ENCODE results near the gene MAP2. TPM values are rescaled to one million over a fixed set of nuclear protein-coding genes. Genes with fewer than 3 reads are reported as not detected.
"Not testable (repeated sequence)": the region's sequence is repeated elsewhere in the genome, so short reads cannot be mapped to it uniquely, and the experiment has no call there.

Gene MAP2
- total RNA-seq, 2 experiments from 2014 or later: not detected

- Mint-ChIP-seq H3K36me3 (ENCODE audit: low read depth) (no peaks in the 10 kb centered on the region), H3K27ac (no peak overlapping the region), H3K4me3 (no peak overlapping the region), H3K4me1 (ENCODE audit: low read depth) (no peaks in the 10 kb centered on the region), H3K27me3 (ENCODE audit: low read depth) (no peaks in the 10 kb centered on the region), H3K9me3 (ENCODE audit: insufficient read depth) (no peaks in the 10 kb centered on the region)
- ChIA-PET POLR2A (no interaction called here), CTCF (no interaction called here)
- DNase-seq (no peak), ATAC-seq (no peak)
Observed at GRCh38 chr2:209591021-209591420, 167.2 kb downstream of the MAP2 start.

DNA sequence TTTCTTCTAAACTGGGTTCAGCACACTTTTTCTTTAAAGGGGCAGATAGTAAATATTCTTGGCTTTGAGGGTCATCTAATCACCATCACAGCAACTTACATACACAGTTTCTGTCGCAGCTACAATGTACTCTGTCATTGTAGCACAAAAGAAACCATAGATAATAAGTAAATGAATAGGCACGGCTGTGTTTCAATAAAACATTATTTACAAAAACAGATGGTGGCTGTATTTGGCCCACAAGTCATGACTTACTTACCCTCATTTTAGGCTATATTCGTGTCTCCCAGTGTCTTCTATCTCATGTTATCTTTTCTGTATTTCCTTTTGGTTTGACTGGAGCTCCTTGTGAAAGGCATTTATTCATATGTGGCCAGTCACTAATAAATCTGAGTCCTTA lies 168.3 kb downstream of the MAP2 start:
- ATAC-seq (no peak), DNase-seq (no peak)
- ChIA-PET CTCF (no interaction called here), POLR2A (no interaction called here)
- H3K36me3 Mint-ChIP-seq (ENCODE audit: low read depth): no peaks in the 10 kb centered on the region
- H3K9me3 Mint-ChIP-seq (ENCODE audit: insufficient read depth): no peaks in the 10 kb centered on the region
- H3K4me1 Mint-ChIP-seq (ENCODE audit: low read depth): no peaks in the 10 kb centered on the region
- no peaks in the 10 kb centered on the region for H3K27me3 Mint-ChIP-seq (ENCODE audit: low read depth)
- H3K4me3 Mint-ChIP-seq: no peak overlapping the region
- H3K27ac Mint-ChIP-seq: no peak overlapping the region

- DNase-seq (no peak), ATAC-seq (no peak)
- CTCF ChIA-PET: no interaction called here
- Mint-ChIP-seq H3K4me3 (no peak overlapping the region), H3K27ac (no peak overlapping the region), H3K4me1 (ENCODE audit: low read depth) (no peaks in the 10 kb centered on the region), H3K36me3 (ENCODE audit: low read depth) (no peaks in the 10 kb centered on the region), H3K27me3 (ENCODE audit: low read depth) (no peaks in the 10 kb centered on the region), H3K9me3 (ENCODE audit: insufficient read depth) (no peaks in the 10 kb centered on the region)
- POLR2A ChIA-PET: no interaction called here
Observed at GRCh38 chr2:209593930-209594329, 170.1 kb downstream of the MAP2 start.

DNA sequence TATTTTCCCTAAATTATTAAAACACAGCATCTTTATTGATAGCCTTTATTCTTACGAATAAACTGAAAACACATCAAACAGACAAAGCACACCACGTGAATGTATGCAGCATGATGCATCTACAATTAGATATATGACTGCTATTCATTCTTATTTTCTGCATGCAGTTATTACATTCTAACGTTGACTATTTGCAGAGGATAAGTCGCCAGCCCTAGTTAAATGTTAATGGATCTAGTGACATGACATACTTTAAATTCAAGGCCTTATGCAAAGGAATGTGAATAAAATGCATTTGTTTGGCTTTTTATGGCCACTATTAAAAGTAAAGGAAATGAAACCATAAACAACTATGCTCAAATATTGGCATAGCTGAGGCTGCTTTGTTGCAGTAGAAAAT lies 172.4 kb downstream of the MAP2 start:
- no peak for DNase-seq
- ChIA-PET CTCF (no interaction called here), POLR2A (no interaction called here)
- Mint-ChIP-seq H3K36me3 (ENCODE audit: low read depth) (no peaks in the 10 kb centered on the region), H3K4me3 (no peak overlapping the region), H3K27me3 (ENCODE audit: low read depth) (no peaks in the 10 kb centered on the region), H3K9me3 (ENCODE audit: insufficient read depth) (no peaks in the 10 kb centered on the region), H3K27ac (no peak overlapping the region), H3K4me1 (ENCODE audit: low read depth) (no peaks in the 10 kb centered on the region)
- no peak for ATAC-seq

DNA sequence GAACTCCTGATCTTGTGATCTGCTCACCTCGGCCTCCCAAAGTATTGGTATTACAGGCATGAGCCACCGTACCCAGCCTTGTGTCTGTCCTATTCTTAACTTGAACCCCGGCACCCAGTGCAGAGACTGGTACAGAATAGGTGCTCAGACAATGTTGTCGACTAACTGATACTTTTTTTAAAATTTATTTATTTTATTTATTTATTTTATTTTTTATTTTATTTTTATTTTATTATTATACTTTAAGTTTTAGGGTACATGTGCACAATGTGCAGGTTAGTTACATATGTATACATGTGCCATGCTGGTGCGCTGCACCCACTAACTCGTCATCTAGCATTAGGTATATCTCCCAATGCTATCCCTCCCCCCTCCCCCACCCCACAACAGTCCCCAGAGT lies 174.4 kb downstream of the MAP2 start:
- DNase-seq; H3K27ac Mint-ChIP-seq; H3K27me3 Mint-ChIP-seq (ENCODE audit: low read depth); H3K4me3 Mint-ChIP-seq; H3K4me1 Mint-ChIP-seq (ENCODE audit: low read depth); POLR2A ChIA-PET; CTCF ChIA-PET; H3K36me3 Mint-ChIP-seq (ENCODE audit: low read depth); H3K9me3 Mint-ChIP-seq (ENCODE audit: insufficient read depth); ATAC-seq: not testable (repeated sequence)

GRCh38 chr2:209600341-209601171 lies 176.7 kb downstream of the MAP2 start:
- ATAC-seq: no peak
- Mint-ChIP-seq H3K27me3 (ENCODE audit: low read depth) (no peaks in the 10 kb centered on the region), H3K4me3 (no peak overlapping the region), H3K36me3 (ENCODE audit: low read depth) (no peaks in the 10 kb centered on the region), H3K9me3 (ENCODE audit: insufficient read depth) (no peaks in the 10 kb centered on the region), H3K4me1 (ENCODE audit: low read depth) (no peaks in the 10 kb centered on the region), H3K27ac (no peak overlapping the region)
- CTCF ChIA-PET: no interaction called here
- POLR2A ChIA-PET: no interaction called here
- DNase-seq: no peak

- POLR2A ChIA-PET: no interaction called here
- CTCF ChIA-PET: interaction anchor here (1.2 kb wide), 1 partner anchor 360 kb away, joined by 3 read pairs; no protein-coding TSS in a partner anchor
- H3K4me3 Mint-ChIP-seq: no peak overlapping the region
- ATAC-seq (no peak), DNase-seq (no peak)
- no peaks in the 10 kb centered on the region for H3K36me3 Mint-ChIP-seq (ENCODE audit: low read depth)
- H3K4me1 Mint-ChIP-seq (ENCODE audit: low read depth): no peaks in the 10 kb centered on the region
- no peaks in the 10 kb centered on the region for H3K9me3 Mint-ChIP-seq (ENCODE audit: insufficient read depth)
- no peaks in the 10 kb centered on the region for H3K27me3 Mint-ChIP-seq (ENCODE audit: low read depth)
- H3K27ac Mint-ChIP-seq: no peak overlapping the region
Observed at GRCh38 chr2:209601497-209601896, 177.7 kb downstream of the MAP2 start.

DNA sequence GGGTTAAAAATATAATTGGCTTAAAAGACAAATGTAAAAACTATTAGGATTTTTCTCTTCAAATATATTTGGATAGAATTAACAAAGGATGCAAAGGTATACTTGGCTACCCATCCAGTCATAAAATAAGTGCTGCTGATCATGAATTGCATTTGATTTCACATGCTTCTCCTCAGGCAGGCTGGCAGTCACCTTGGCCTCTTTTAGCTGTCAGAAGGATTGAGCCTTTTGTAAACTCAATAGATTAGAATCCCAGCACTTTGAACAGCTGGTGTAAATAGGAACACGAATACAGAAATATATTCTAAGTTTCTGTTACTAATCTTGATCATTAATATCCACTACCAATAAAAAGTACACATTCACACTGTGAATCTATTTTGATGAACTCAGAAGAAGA lies 178.4 kb downstream of the MAP2 start:
- ATAC-seq: no peak

DNA sequence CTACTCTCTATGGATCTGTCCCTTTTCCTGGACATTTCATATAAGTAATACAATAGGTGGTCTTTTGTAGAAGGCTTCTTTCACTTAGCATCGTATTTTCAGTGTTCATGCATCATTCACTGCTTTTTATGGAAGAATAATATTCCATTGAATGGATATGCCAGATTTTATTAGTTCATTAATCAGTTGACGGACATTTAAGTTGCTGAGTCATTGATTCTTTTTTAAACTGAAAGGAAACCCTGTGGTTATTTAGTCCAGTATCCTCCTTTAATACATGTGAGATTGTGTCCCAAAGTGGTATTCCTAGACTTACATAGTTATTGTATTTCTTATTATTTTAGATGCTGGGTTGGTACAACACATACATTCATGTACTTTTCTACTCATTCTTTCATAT lies 185.7 kb downstream of the MAP2 start:
- Mint-ChIP-seq H3K27ac (no peak overlapping the region), H3K27me3 (ENCODE audit: low read depth) (no peaks in the 10 kb centered on the region), H3K4me1 (ENCODE audit: low read depth) (no peaks in the 10 kb centered on the region), H3K4me3 (no peak overlapping the region), H3K9me3 (ENCODE audit: insufficient read depth) (no peaks in the 10 kb centered on the region), H3K36me3 (ENCODE audit: low read depth) (no peaks in the 10 kb centered on the region)
- ChIA-PET CTCF (no interaction called here), POLR2A (no interaction called here)
- no peak for ATAC-seq
- DNase-seq: no peak

More for the DNA sequence above, 178.4 kb downstream of the MAP2 start:
- Mint-ChIP-seq H3K4me3 (no peak overlapping the region), H3K27ac (no peak overlapping the region), H3K9me3 (ENCODE audit: insufficient read depth) (no peaks in the 10 kb centered on the region), H3K27me3 (ENCODE audit: low read depth) (no peaks in the 10 kb centered on the region), H3K36me3 (ENCODE audit: low read depth) (no peaks in the 10 kb centered on the region), H3K4me1 (ENCODE audit: low read depth) (no peaks in the 10 kb centered on the region)
- POLR2A ChIA-PET: no interaction called here
- DNase-seq: no peak
- CTCF ChIA-PET: interaction anchor here (1.2 kb wide), 1 partner anchor 359 kb away, joined by 3 read pairs; no protein-coding TSS in a partner anchor

GRCh38 chr2:209610631-209611030 lies 186.8 kb downstream of the MAP2 start:
- POLR2A ChIA-PET: no interaction called here
- H3K9me3 Mint-ChIP-seq (ENCODE audit: insufficient read depth): no peaks in the 10 kb centered on the region
- no peaks in the 10 kb centered on the region for H3K36me3 Mint-ChIP-seq (ENCODE audit: low read depth)
- no peak overlapping the region for H3K4me3 Mint-ChIP-seq
- no peak for DNase-seq
- no peaks in the 10 kb centered on the region for H3K4me1 Mint-ChIP-seq (ENCODE audit: low read depth)
- CTCF ChIA-PET: interaction anchor here (1.2 kb wide), 1 partner anchor 11 kb away, joined by 3 read pairs; no protein-coding TSS in a partner anchor
- H3K27me3 Mint-ChIP-seq (ENCODE audit: low read depth): no peaks in the 10 kb centered on the region
- H3K27ac Mint-ChIP-seq: no peak overlapping the region
- no peak for ATAC-seq

DNA sequence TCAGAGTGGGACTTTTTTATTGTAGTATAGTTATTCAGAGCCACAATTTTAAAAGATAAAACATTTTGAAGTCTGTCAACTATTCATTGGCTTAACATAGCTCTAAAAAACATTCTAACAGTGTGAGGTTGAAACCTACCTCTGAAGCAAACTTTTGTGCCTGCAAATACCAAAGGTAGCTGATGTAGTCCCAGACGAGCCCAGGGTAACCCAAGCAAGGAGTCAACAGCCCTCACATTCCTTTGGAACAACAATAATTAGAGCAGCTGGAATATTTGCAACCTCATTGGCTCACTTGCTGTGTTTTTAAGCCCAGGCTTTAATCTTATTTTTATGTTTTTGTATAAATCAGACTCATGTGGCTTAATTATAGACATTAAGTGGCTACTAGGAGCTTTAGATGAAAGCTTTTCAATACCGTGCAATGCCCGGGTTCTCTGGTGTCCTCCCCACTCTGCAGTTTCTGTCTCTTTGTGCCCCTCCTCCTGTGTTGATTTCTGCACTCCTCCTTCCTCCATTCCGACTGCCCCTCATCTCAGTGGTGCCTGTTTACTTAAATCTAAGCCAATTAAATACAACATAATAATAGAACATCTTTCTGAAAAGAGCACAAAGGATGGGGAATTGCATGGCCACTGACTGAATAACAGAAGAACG lies 189.9 kb downstream of the MAP2 start:
- H3K36me3 Mint-ChIP-seq (ENCODE audit: low read depth): no peaks in the 10 kb centered on the region
- ATAC-seq (no peak), DNase-seq (no peak)
- H3K4me1 Mint-ChIP-seq (ENCODE audit: low read depth): no peaks in the 10 kb centered on the region
- POLR2A ChIA-PET: no interaction called here
- no peak overlapping the region for H3K27ac Mint-ChIP-seq
- no peaks in the 10 kb centered on the region for H3K9me3 Mint-ChIP-seq (ENCODE audit: insufficient read depth)
- H3K4me3 Mint-ChIP-seq: no peak overlapping the region
- CTCF ChIA-PET: no interaction called here
- no peaks in the 10 kb centered on the region for H3K27me3 Mint-ChIP-seq (ENCODE audit: low read depth)

GRCh38 chr2:209614690-209615369 lies 191.0 kb downstream of the MAP2 start:
- Mint-ChIP-seq H3K4me1 (ENCODE audit: low read depth) (no peaks in the 10 kb centered on the region), H3K27me3 (ENCODE audit: low read depth) (no peaks in the 10 kb centered on the region), H3K9me3 (ENCODE audit: insufficient read depth) (no peaks in the 10 kb centered on the region), H3K4me3 (no peak overlapping the region), H3K27ac (no peak overlapping the region), H3K36me3 (ENCODE audit: low read depth) (no peaks in the 10 kb centered on the region)
- ChIA-PET CTCF (no interaction called here), POLR2A (no interaction called here)
- DNase-seq: no peak
- no peak for ATAC-seq

Data from activated CD8-positive, alpha-beta T cell treated with anti-CD3 and anti-CD28 coated beads, Interleukin-2, amount 10 ng/mL, durations not matched to agents 7 days and 5 days (primary cell).